GM23338 (cell line): ENCODE data around the gene KLHDC8A.

Experiments
- CTCF ChIP-seq, 2 experiments: fragments of 200-600 bp in 1 of 2; sonication (generic) in 1 of 2; conservative IDR thresholded peaks; 2 replicates each; pipeline versions ENCODE4 v1.5.1 to v1.6.1; 2016 to 2017; ENCODE audit warnings: antibody characterized with exemption in 2 of 2, low read depth in 2 of 2, mild to moderate bottlenecking in 2 of 2, moderate library complexity in 1 of 2
- EZH2 ChIP-seq: fragments of 200-600 bp; sonication (generic); IDR thresholded peaks from one replicate; pipeline ENCODE4 v1.8.0; 2017; ENCODE audit warnings: antibody characterized with exemption, mild to moderate bottlenecking, low read depth; ENCODE audit not compliant: unreplicated experiment
- POLR2AphosphoS5 ChIP-seq: IDR thresholded peaks from 2 replicates; pipeline ENCODE4 v1.6.1; 2016; ENCODE audit warnings: antibody characterized with exemption, low read depth

DNA sequence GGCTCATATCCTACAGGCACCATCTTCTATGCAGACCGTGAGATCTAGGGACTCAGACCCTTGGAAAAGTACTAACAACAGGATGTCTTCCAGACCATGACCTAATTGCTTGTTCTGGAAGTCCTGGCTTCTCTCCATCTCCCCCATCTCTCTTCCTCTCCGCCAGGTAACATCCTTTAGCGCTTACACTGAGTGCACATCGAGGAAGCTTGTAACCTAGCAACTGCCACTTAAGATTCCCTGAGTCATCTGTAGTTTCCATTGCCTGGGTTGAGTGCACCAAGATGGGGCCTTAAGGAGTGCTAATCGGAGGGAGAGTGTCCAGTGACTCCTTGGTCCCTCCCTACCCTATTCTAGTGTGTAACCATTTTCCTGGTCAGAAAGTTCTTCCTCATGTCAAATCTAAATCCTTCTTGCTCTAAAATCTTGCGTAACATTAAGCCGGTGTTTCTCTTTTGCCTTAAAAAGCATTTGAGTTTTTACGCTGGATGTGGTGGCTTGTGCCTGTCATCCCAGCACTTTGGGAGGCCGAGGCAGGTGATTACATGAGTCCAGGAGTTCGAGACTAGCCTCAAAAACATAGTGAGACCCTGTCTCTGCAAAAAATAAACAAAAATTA is 9.7 kb downstream of the KLHDC8A start:
- TF ChIP-seq CTCF (conservative IDR thresholded peaks at IDR 0.05; ENCODE audit: low read depth in 2 of 2) (no peak), POLR2AphosphoS5 (no peak), EZH2 (no peak)
